H1 (cell line): Measurements from ENCODE around the gene LYPD6B.

ENCODE experiments used
- CEBPB ChIP-seq: IDR thresholded peaks from 2 replicates; pipeline ENCODE4 v1.6.1; 2012; ENCODE audit warnings: low read depth, low read length
- EGR1 ChIP-seq: IDR thresholded peaks from 2 replicates; pipeline ENCODE4 v1.6.1; 2011; ENCODE audit warnings: low read depth, low read length, borderline replicate concordance
- GABPA ChIP-seq: IDR thresholded peaks from 2 replicates; pipeline ENCODE4 v1.6.1; 2011; ENCODE audit warnings: mild to moderate bottlenecking, low read length, moderate library complexity, borderline replicate concordance; ENCODE audit not compliant: insufficient read depth
- JUN ChIP-seq: IDR thresholded peaks from 2 replicates; pipeline ENCODE4 v1.6.1; 2011; ENCODE audit warnings: low read depth, mild to moderate bottlenecking, improper control_type of control experiment, low read length
- POLR2A ChIP-seq, 2 experiments: IDR thresholded peaks; 1 replicate in 1 of 2; 2 replicates in 1 of 2; pipeline ENCODE4 v1.6.1; 2011; ENCODE audit warnings: low read depth in 2 of 2, low read length in 2 of 2, mild to moderate bottlenecking in 2 of 2; ENCODE audit errors: control extremely low read depth in 1 of 2
- POLR2AphosphoS5 ChIP-seq: IDR thresholded peaks from 2 replicates; pipeline ENCODE4 v1.6.1; 2011; ENCODE audit warnings: low read depth, low read length
- SRF ChIP-seq: IDR thresholded peaks from 2 replicates; pipeline ENCODE4 v1.6.1; 2011; ENCODE audit warnings: mild to moderate bottlenecking, low read depth, low read length, moderate library complexity
- TF ChIP-seq, protein P1 (sequence below), 3 experiments: IDR thresholded peaks; 1 replicate in 2 of 3; 2 replicates in 1 of 3; pipeline versions ENCODE4 v1.5.1 to v1.6.1; 2011; ENCODE audit warnings: low read length in 3 of 3, mild to moderate bottlenecking in 3 of 3, inconsistent platforms in 2 of 3, low read depth in 1 of 3, moderate library complexity in 1 of 3; ENCODE audit not compliant: insufficient read depth in 1 of 3; ENCODE audit errors: control extremely low read depth in 1 of 3
- TF ChIP-seq, protein P2 (sequence below): IDR thresholded peaks from 2 replicates; pipeline ENCODE4 v1.6.1; 2012; ENCODE audit warnings: inconsistent platforms

GRCh38 chr2:149063177-149063576 is 24.7 kb downstream of the LYPD6B start:
- TF ChIP-seq, protein P1, sequence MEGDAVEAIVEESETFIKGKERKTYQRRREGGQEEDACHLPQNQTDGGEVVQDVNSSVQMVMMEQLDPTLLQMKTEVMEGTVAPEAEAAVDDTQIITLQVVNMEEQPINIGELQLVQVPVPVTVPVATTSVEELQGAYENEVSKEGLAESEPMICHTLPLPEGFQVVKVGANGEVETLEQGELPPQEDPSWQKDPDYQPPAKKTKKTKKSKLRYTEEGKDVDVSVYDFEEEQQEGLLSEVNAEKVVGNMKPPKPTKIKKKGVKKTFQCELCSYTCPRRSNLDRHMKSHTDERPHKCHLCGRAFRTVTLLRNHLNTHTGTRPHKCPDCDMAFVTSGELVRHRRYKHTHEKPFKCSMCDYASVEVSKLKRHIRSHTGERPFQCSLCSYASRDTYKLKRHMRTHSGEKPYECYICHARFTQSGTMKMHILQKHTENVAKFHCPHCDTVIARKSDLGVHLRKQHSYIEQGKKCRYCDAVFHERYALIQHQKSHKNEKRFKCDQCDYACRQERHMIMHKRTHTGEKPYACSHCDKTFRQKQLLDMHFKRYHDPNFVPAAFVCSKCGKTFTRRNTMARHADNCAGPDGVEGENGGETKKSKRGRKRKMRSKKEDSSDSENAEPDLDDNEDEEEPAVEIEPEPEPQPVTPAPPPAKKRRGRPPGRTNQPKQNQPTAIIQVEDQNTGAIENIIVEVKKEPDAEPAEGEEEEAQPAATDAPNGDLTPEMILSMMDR (IDR thresholded peaks at IDR 0.05; ENCODE audit: control extremely low read depth in 1 of 3, insufficient read depth in 1 of 3, low read depth in 1 of 3, low read length in 3 of 3), result no peak
- TF ChIP-seq POLR2A (IDR thresholded peaks at IDR 0.05; ENCODE audit: control extremely low read depth in 1 of 2, low read depth in 2 of 2, low read length in 2 of 2), result no peak
- TF ChIP-seq EGR1, result no peak
- no peak for TF ChIP-seq CEBPB
- TF ChIP-seq JUN, result no peak
- no peak for TF ChIP-seq SRF
- no peak for TF ChIP-seq GABPA
- TF ChIP-seq POLR2AphosphoS5, result no peak
- TF ChIP-seq, protein P2, sequence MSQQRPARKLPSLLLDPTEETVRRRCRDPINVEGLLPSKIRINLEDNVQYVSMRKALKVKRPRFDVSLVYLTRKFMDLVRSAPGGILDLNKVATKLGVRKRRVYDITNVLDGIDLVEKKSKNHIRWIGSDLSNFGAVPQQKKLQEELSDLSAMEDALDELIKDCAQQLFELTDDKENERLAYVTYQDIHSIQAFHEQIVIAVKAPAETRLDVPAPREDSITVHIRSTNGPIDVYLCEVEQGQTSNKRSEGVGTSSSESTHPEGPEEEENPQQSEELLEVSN, result no peak
